Large intestine (tissue), 3 donors: ENCODE data around the gene POLR1B. TPM values are rescaled to one million over a fixed set of nuclear protein-coding genes. Genes with fewer than 3 reads are reported as not detected.
A peak's percentile ranks its signal among the peaks of the same experiment; 100 is the strongest.

Experiments
- DNase-seq, 2 donors: peaks; one replicate each; pipeline versions ENCODE4 v3.0.0 to v3.0.0-alpha.2; 2013
- H3K27ac ChIP-seq: one replicate; pipeline ENCODE4 v1.5.1; 2013; ENCODE audit warnings: low read length
- H3K27me3 ChIP-seq: 2 replicates; pipeline ENCODE4 v1.6.1; 2013; ENCODE audit warnings: low read length; ENCODE audit not compliant: control insufficient read depth, insufficient read depth
- H3K36me3 ChIP-seq: 2 replicates; pipeline ENCODE4 v1.6.1; 2013; ENCODE audit warnings: low read length; ENCODE audit not compliant: control insufficient read depth, insufficient read depth
- H3K4me1 ChIP-seq: one replicate; pipeline ENCODE4 v1.6.1; 2013; ENCODE audit warnings: low read length; ENCODE audit not compliant: control insufficient read depth, insufficient read depth
- H3K4me3 ChIP-seq: one replicate; pipeline ENCODE4 v1.5.1; 2013; ENCODE audit warnings: low read length
- H3K9me3 ChIP-seq: one replicate; pipeline ENCODE4 v1.6.1; 2013; ENCODE audit warnings: mild to moderate bottlenecking, low read depth, low read length, moderate library complexity; ENCODE audit not compliant: control insufficient read depth
- WGBS: methylation state at CpG from one replicate; pipeline ENCODE4 v1.1.5; 2013; ENCODE audit warnings: low lambda C conversion rate; ENCODE audit not compliant: insufficient coverage; 5-methylcytosine and 5-hydroxymethylcytosine counted together
- polyA plus RNA-seq: library from polyadenylated mRNA; unstranded; fragments of 120-200 nt; gene quantifications from one replicate; pipeline ENCODE4 v1.2.1, GENCODE V29; 2013

Gene POLR1B
- polyA plus RNA-seq, 1 donor, result 23.7 TPM

GRCh38 chr2:112580084-112580483, 37.8 kb downstream of the POLR1B start:
- no peak for DNase-seq
- no peaks in the 10 kb centered on the region for H3K27me3 ChIP-seq
- no peak overlapping the region for H3K4me3 ChIP-seq
- no peak overlapping the region for H3K27ac ChIP-seq
- no CpG with 5 or more reads among the region's 7 CpGs for WGBS
- H3K36me3 ChIP-seq, result peaks cover 13% of the 10 kb centered on the region
- no peaks in the 10 kb centered on the region for H3K9me3 ChIP-seq
- peaks cover 10% of the 10 kb centered on the region for H3K4me1 ChIP-seq

GRCh38 chr2:112582314-112582746, 40.1 kb downstream of the POLR1B start:
- H3K4me3 ChIP-seq, result no peak overlapping the region
- no CpG with 5 or more reads among the region's 10 CpGs for WGBS

GRCh38 chr2:112583497-112584133, 41.4 kb downstream of the POLR1B start:
- Histone ChIP-seq H3K9me3 (no peaks in the 10 kb centered on the region), H3K27me3 (no peaks in the 10 kb centered on the region), H3K4me1 (peaks cover 15% of the 10 kb centered on the region), H3K36me3 (peaks cover 20% of the 10 kb centered on the region), H3K27ac (peak overlapping the region; percentile 99), H3K4me3 (peak overlapping the region; percentile 72)
- peak; percentile 56 to 60 for DNase-seq
- WGBS, result 77% methylated on average over 3 of the region's 19 CpGs

More at GRCh38 chr2:112582314-112582746, 40.1 kb downstream of the POLR1B start:
- no peak overlapping the region for H3K27ac ChIP-seq
- H3K36me3 ChIP-seq, result peaks cover 14% of the 10 kb centered on the region
- DNase-seq, result peak; percentile 33 to 51
- no peaks in the 10 kb centered on the region for H3K27me3 ChIP-seq
- H3K4me1 ChIP-seq, result peaks cover 15% of the 10 kb centered on the region
- no peaks in the 10 kb centered on the region for H3K9me3 ChIP-seq

GRCh38 chr2:112584134-112584890, 42.0 kb downstream of the POLR1B start, which contains the start of gene CHCHD5:
Gene CHCHD5, plus strand, starts transcription at chr2:112584609. Its CDS starts 39 bp downstream, at chr2:112584648.
- no peaks in the 10 kb centered on the region for H3K9me3 ChIP-seq
- H3K4me1 ChIP-seq, result peaks cover 15% of the 10 kb centered on the region
- peak; percentile 96 to 97 for DNase-seq
- no peaks in the 10 kb centered on the region for H3K27me3 ChIP-seq
- H3K4me3 ChIP-seq, result peak within 1 kb of the TSS; percentile 72
- H3K36me3 ChIP-seq, result peaks cover 25% of the 10 kb centered on the region
- H3K27ac ChIP-seq, result peak within 1 kb of the TSS; percentile 99
- WGBS, result no CpG with 5 or more reads among the region's 54 CpGs

- H3K27me3 ChIP-seq, result no peaks in the 10 kb centered on the region
- H3K4me1 ChIP-seq, result peaks cover 15% of the 10 kb centered on the region
- H3K27ac ChIP-seq, result peak overlapping the region; percentile 99
- H3K9me3 ChIP-seq, result no peaks in the 10 kb centered on the region
- DNase-seq, result no peak
- WGBS, result no CpG with 5 or more reads among the region's 3 CpGs
- peak overlapping the region; percentile 72 for H3K4me3 ChIP-seq
- peaks cover 25% of the 10 kb centered on the region for H3K36me3 ChIP-seq
Measured at GRCh38 chr2:112584891-112585250, 42.6 kb downstream of the POLR1B start.

GRCh38 chr2:112585400-112585799, 43.1 kb downstream of the POLR1B start:
- Histone ChIP-seq H3K4me3 (peak overlapping the region; percentile 72), H3K27ac (peak overlapping the region; percentile 99), H3K4me1 (peaks cover 15% of the 10 kb centered on the region), H3K36me3 (peaks cover 26% of the 10 kb centered on the region), H3K27me3 (no peaks in the 10 kb centered on the region), H3K9me3 (no peaks in the 10 kb centered on the region)
- WGBS, result no CpG with 5 or more reads among the region's 3 CpGs
- no peak for DNase-seq

GRCh38 chr2:112585873-112586464, 43.7 kb downstream of the POLR1B start:
- H3K36me3 ChIP-seq, result peaks cover 30% of the 10 kb centered on the region
- H3K4me1 ChIP-seq, result peaks cover 15% of the 10 kb centered on the region
- H3K27ac ChIP-seq, result no peak overlapping the region
- H3K4me3 ChIP-seq, result no peak overlapping the region
- H3K9me3 ChIP-seq, result no peaks in the 10 kb centered on the region
- DNase-seq, result no peak
- WGBS, result no CpG with 5 or more reads among the region's 18 CpGs
- H3K27me3 ChIP-seq, result no peaks in the 10 kb centered on the region

GRCh38 chr2:112588611-112589045, 46.4 kb downstream of the POLR1B start:
- H3K4me3 ChIP-seq, result no peak overlapping the region
- H3K27ac ChIP-seq, result no peak overlapping the region
- no CpG with 5 or more reads among the region's 6 CpGs for WGBS
- H3K27me3 ChIP-seq, result no peaks in the 10 kb centered on the region
- peaks cover 31% of the 10 kb centered on the region for H3K36me3 ChIP-seq
- no peaks in the 10 kb centered on the region for H3K9me3 ChIP-seq
- H3K4me1 ChIP-seq, result peaks cover 8% of the 10 kb centered on the region
- no peak for DNase-seq

GRCh38 chr2:112591413-112591812, 49.1 kb downstream of the POLR1B start:
- Histone ChIP-seq H3K36me3 (peaks cover 25% of the 10 kb centered on the region), H3K27me3 (no peaks in the 10 kb centered on the region), H3K27ac (no peak overlapping the region), H3K4me3 (no peak overlapping the region), H3K4me1 (no peaks in the 10 kb centered on the region), H3K9me3 (no peaks in the 10 kb centered on the region)
- DNase-seq, result no peak
- no CpG with 5 or more reads among the region's 5 CpGs for WGBS

- no peak for DNase-seq
- no CpG with 5 or more reads among the region's 4 CpGs for WGBS
- no peaks in the 10 kb centered on the region for H3K9me3 ChIP-seq
Measured at GRCh38 chr2:112593736-112594135, 51.5 kb downstream of the POLR1B start.

More at GRCh38 chr2:112593736-112594135, 51.5 kb downstream of the POLR1B start:
- no peaks in the 10 kb centered on the region for H3K4me1 ChIP-seq
- H3K27ac ChIP-seq, result no peak overlapping the region
- H3K27me3 ChIP-seq, result no peaks in the 10 kb centered on the region
- peaks cover 9% of the 10 kb centered on the region for H3K36me3 ChIP-seq
- H3K4me3 ChIP-seq, result no peak overlapping the region
